Head of caudate nucleus (tissue), 42 donors: ENCODE data around the gene SLC2A10.

ENCODE experiments used
- DNase-seq, 42 donors: peaks; one replicate each; pipeline versions ENCODE4 v3.0.0 to v3.0.0-alpha.2; 2020 to 2021; ENCODE audit warnings: mixed read lengths in 7 of 42
- intact Hi-C: fragments of 100-400 bp; cut with DNase I; formaldehyde crosslinking; loops from one replicate; pipeline ENCODE4 v1.15.0; 2022

Gene SLC2A10

GRCh38 chr20:46681032-46681854 is 28.2 kb upstream of the SLC2A10 start:
- intact Hi-C loops, result loop anchor here (5.0 kb wide), 1 partner anchor 119 kb away; no protein-coding TSS in a partner anchor
- DNase-seq, result peak; percentile 14 to 93 (median 79)

- no peak for DNase-seq
- intact Hi-C loops, result loop anchor here (5.0 kb wide), 1 partner anchor 120 kb away; no protein-coding TSS in a partner anchor
Measured at GRCh38 chr20:46682063-46682821, 27.2 kb upstream of the SLC2A10 start.

- intact Hi-C loops, result loop anchor here (5.0 kb wide), 1 partner anchor 121 kb away; no protein-coding TSS in a partner anchor
- DNase-seq, result no peak
Measured at GRCh38 chr20:46683011-46683667, 26.3 kb upstream of the SLC2A10 start.

GRCh38 chr20:46683668-46683938 is 25.8 kb upstream of the SLC2A10 start:
- DNase-seq, result peak in 4 of 42 donors; percentile 7 to 47 (median 24)
- intact Hi-C loops, result loop anchor here (5.0 kb wide), 1 partner anchor 121 kb away; no protein-coding TSS in a partner anchor

GRCh38 chr20:46683939-46684750 is 25.3 kb upstream of the SLC2A10 start:
- intact Hi-C loops, result loop anchor here (5.0 kb wide), 1 partner anchor 122 kb away; no protein-coding TSS in a partner anchor
- DNase-seq, result peak in 14 of 42 donors; percentile 15 to 56 (median 26)

- intact Hi-C loops, result no loop called here
- peak in 5 of 42 donors; percentile 14 to 47 (median 23) for DNase-seq
Measured at GRCh38 chr20:46688151-46689081, 21.0 kb upstream of the SLC2A10 start.

GRCh38 chr20:46689082-46689753 is 20.2 kb upstream of the SLC2A10 start, which contains the start of gene TP53RK:
TP53RK (minus strand) TSS chr20:46689444; CDS start chr20:46689414, 30 bp downstream.
- DNase-seq, result peak; percentile 90 to 99 (median 96)
- intact Hi-C loops, result no loop called here

GRCh38 chr20:46689754-46690085 is 19.7 kb upstream of the SLC2A10 start:
- no peak for DNase-seq
- intact Hi-C loops, result no loop called here

GRCh38 chr20:46690219-46691106 is 19.0 kb upstream of the SLC2A10 start:
- DNase-seq, result no peak
- intact Hi-C loops, result no loop called here

GRCh38 chr20:46691196-46691595 is 18.3 kb upstream of the SLC2A10 start:
- intact Hi-C loops, result no loop called here
- no peak for DNase-seq

GRCh38 chr20:46694484-46694883 is 15.0 kb upstream of the SLC2A10 start:
- intact Hi-C loops, result no loop called here
- peak in 10 of 42 donors; percentile 13 to 63 (median 34) for DNase-seq

GRCh38 chr20:46695892-46696291 is 13.6 kb upstream of the SLC2A10 start:
- intact Hi-C loops, result no loop called here
- no peak for DNase-seq

GRCh38 chr20:46696791-46697279 is 12.6 kb upstream of the SLC2A10 start:
- DNase-seq, result no peak
- intact Hi-C loops, result no loop called here

GRCh38 chr20:46698788-46699187 is 10.7 kb upstream of the SLC2A10 start:
- intact Hi-C loops, result no loop called here
- DNase-seq, result no peak

GRCh38 chr20:46699651-46700359 is 9.6 kb upstream of the SLC2A10 start:
- intact Hi-C loops, result no loop called here
- DNase-seq, result no peak
